ENCODE results near the gene MICAL3.

The MICAL3 gene

GRCh38 chr22:17907748-17908051 is 116.7 kb downstream of the MICAL3 start:
- no peak for DNase-seq

GRCh38 chr22:17906978-17907747 is 117.2 kb downstream of the MICAL3 start:
- DNase-seq, result peak; percentile 44

GRCh38 chr22:17905445-17905844 is 118.9 kb downstream of the MICAL3 start:
- no peak for DNase-seq

GRCh38 chr22:17903564-17904295 is 120.6 kb downstream of the MICAL3 start:
- DNase-seq, result no peak

GRCh38 chr22:17902960-17903359 is 121.4 kb downstream of the MICAL3 start:
- DNase-seq, result no peak

- no peak for DNase-seq
Measured at GRCh38 chr22:17898375-17898774, 126.0 kb downstream of the MICAL3 start.

- DNase-seq, result no peak
Measured at GRCh38 chr22:17897858-17898257, 126.5 kb downstream of the MICAL3 start.

- DNase-seq, result no peak
Measured at GRCh38 chr22:17897426-17897825, 126.9 kb downstream of the MICAL3 start.

GRCh38 chr22:17896586-17896985 is 127.8 kb downstream of the MICAL3 start:
- DNase-seq, result peak; percentile 4

- no peak for DNase-seq
Measured at GRCh38 chr22:17893900-17894535, 130.3 kb downstream of the MICAL3 start.

GRCh38 chr22:17892376-17892775 is 132.0 kb downstream of the MICAL3 start:
- DNase-seq, result no peak

GRCh38 chr22:17891481-17892167 is 132.7 kb downstream of the MICAL3 start:
- DNase-seq, result peak; percentile 62

GRCh38 chr22:17890892-17891291 is 133.5 kb downstream of the MICAL3 start:
- no peak for DNase-seq

- no peak for DNase-seq
Measured at GRCh38 chr22:17890245-17890671, 134.1 kb downstream of the MICAL3 start.

- DNase-seq, result no peak
Measured at GRCh38 chr22:17888855-17889254, 135.5 kb downstream of the MICAL3 start.

GRCh38 chr22:17888439-17888838 is 135.9 kb downstream of the MICAL3 start:
- no peak for DNase-seq

- no peak for DNase-seq
Measured at GRCh38 chr22:17884893-17885292, 139.5 kb downstream of the MICAL3 start.

GRCh38 chr22:17884084-17884483 is 140.3 kb downstream of the MICAL3 start:
- DNase-seq, result no peak

- DNase-seq, result no peak
Measured at GRCh38 chr22:17883356-17883755, 141.0 kb downstream of the MICAL3 start.

- no peak for DNase-seq
Measured at GRCh38 chr22:17882727-17883126, 141.6 kb downstream of the MICAL3 start.

GRCh38 chr22:17882162-17882561 is 142.2 kb downstream of the MICAL3 start:
- no peak for DNase-seq

GRCh38 chr22:17881366-17881765 is 143.0 kb downstream of the MICAL3 start:
- no peak for DNase-seq

- no peak for DNase-seq
Measured at GRCh38 chr22:17880468-17880867, 143.9 kb downstream of the MICAL3 start.

All from NCI-H524 treated with DMSO at 0.1 percent for 48 hours (cell line).